Measurements from ENCODE around the gene ACY1.

The ACY1 gene

DNA sequence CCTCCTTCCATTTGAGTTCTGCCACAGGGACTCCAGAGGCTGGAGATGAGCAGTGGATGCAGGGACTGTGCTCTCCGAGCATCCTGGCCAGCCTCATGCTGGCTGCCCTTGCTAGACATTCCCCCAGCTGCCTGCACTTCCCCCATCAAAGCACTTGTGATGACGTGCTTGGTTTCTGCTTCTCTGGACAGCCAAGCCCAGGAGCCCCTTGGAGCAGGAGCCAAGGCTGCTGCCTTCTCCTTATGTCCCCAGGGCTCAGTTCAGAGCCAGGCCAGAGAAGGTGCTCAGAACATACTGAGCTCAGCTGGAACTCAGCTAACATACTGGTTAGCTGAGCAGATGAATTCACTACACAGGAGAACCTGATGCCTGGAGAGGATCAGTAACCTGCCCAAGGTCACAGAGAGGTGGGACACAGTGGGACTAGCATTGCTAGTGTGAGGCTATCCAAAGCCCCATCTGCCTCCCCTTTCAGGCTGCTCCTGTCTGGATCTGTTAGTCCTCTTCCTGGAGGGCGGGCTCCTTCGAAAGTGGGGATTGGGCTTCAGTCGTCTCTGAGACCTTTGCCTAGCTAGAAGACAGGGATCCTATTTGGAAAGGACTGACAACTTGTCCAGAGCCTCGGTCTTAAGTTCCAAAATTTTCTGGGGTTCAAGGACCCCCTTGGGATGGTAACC lies 20.3 kb upstream of the ACY1 start:
- no peak for DNase-seq (ENCODE audit: low read depth in 2 of 3, low spot score in 2 of 3)

DNA sequence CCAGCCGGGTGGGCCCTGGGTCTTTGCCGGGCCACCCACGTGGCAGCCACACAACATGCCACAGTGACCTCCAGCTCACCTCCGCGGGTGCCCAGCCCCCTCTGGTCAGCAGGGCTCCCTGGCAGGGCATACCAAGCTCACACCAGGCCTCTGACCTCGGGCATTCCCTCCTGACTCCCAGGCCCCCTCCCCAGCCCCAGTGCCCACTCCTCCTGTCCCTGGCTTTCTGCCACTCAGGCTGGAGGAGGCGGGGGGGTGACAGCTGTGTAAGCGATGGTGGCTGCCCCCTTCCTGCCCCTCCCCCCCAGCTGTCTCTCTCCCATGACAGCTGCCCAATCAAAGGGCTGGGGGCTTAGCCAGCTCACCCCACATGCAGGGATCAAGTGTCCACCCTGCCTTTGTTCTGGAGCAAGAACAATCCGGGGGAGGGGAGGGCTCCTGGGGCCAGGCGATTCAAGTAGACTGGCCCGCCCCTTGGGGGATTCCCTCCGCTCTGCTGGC lies 19.3 kb upstream of the ACY1 start:
- no peak for DNase-seq (ENCODE audit: low read depth in 2 of 3, low spot score in 2 of 3)

DNA sequence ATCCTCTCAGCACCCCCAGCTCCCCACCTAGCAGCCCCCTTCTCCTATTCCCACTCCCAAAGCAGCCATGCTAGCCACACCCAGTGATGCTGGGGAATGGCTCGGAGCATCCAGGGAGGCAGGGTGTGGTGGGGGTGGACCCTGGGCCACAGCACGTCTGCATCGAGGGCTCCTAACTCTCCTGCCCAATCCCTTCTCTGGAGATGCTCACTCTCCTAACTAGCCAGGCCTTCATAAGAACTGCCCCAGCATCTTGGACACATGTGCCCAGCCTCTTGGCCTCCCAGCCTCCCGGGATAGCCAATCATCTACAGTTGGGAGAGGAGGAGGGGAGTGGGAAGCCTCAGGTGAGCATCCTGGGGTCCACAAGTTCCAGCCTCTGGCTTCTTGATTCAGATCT lies 18.8 kb upstream of the ACY1 start:
- DNase-seq (ENCODE audit: low read depth in 2 of 3, low spot score in 2 of 3): no peak

DNA sequence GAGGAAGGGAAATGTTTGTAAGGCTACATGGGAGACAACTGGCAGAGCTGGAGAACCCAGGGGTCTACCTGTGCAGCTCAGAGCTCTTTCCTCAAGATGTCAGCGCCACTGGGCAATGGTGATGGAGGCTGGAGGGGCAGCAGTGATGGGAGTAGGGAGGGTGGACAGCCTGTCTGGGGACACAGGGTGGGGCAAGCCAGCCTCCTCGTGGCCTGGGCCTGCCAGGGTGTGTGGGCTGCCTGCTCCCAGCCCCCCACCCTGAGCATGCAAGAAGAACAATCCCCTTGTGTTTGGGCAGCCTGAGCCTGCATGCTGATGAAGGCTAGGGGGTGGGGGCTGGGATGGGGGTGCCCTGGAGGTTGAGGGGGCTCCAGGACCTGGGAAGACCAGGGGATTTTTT lies 17.3 kb upstream of the ACY1 start:
- DNase-seq (ENCODE audit: low read depth in 2 of 3, low spot score in 2 of 3): no peak

DNA sequence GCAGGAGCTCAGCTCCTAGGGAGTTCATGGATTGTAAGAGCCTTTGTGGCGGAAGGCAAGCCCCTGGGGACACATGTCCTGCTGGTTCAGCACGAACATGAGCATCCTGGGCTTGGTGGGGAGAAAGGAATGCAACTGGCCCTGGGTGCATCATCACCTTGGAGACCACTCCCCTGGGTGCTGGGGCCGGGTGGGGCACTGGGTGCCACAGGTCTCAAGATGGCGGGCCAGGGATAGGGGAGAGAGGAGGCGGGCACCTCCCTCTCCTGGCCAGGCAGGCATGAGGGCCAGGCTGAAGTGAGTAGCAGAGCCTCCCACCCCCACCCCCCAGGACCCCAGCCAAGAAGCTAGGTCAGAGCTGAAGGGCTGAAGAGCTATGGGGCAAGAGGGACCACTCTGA lies 16.8 kb upstream of the ACY1 start:
- no peak for DNase-seq (ENCODE audit: low read depth in 2 of 3, low spot score in 2 of 3)

DNA sequence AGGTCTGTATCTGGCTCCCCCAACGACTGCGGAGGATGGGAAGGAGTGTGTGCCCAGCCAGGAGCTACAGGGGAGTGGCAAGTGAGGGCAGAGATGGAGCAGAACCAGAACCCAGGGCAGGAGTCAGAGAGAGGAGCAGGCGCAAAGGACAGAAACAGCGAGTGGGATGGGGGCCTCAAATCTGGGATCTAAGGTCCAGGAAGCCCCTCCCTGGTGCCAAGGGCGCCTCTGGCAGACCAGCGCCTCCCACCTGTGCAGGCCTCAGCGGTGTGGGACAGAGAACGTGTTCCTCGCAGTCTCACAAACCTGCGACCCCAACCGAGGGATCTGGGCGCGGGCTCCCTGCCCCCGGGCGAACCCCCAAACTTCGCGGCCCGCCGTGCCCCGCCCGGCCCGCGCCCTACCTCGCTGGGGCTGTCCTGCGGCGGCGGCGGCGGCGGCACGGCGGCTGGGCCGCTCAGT lies 16.4 kb upstream of the ACY1 start:
- DNase-seq (ENCODE audit: low read depth in 2 of 3, low spot score in 2 of 3): no peak

DNA sequence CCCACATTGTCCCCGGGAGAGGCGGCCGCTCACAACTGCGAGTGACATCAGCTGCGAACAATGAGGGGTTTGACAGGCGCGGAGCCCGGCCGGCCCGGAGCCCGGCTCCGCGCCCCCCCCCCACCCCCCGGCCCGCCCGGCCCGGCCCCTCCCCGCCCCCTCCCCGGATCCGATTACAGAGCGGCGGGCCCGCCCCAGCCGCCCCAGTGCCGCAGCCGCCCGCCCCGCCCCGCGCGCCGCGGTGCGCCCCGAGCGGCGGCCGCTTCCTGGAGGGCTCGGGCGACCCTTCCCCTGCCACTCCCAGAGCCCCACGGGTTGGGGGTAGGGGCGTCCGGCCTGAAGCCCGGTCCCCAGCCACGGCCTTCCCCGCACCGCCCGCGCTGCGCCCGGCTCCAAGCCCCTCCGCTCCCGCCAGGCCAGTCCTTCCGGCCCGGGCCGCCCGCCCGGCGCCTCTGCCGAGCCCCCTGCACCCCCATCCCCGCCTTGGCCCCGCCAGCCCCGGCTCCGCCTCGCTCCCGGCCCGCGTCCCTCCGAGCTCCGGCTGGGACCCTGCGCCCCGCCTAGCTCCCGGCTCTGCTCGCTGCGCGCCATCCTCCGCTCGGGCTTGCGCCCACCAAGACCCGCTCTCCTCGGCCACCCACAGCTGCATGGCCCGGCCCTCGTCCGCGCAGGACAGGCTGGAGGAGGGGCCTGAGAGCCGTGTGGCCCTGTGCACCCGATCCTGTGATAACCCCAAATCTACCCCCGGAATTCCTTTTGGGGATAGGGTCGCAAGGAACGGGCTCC lies 15.8 kb upstream of the ACY1 start, which contains the start of gene PCBP4:
Gene PCBP4, minus strand, starts transcription at position 71 of the 786 bp plus-strand sequence. CDS start 6,214 bp downstream, outside the sequence.
- no peak for DNase-seq (ENCODE audit: low read depth in 2 of 3, low spot score in 2 of 3)

DNA sequence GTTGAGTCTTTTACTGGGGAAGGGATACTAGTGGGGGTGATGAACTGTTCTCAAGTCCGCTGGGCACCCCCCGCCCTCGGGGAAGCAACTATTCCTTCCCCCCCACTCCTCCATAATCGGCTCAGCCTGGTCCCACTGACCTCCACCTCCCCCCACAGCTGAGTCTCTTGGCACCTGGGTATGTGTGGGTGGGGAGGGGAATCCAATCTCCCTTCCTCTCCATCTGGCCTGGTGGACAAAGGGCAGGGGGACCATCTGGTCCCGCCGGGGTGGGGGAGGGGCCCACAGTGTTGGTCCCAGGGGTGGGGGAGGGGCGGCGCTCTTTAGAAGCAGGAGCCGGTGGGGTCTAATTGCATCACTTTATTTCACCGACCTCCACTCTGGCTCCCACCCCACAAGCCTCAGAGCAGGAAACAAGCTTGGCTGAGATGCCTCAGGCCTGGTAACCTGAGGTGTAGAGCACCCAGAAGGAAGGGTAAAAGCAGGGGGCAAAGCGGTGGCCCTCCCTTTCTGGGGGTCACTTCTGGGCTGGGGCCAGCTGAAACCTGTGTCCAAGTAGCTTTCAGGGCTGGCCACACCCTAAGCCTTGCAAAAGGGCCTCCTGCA lies 15.1 kb upstream of the ACY1 start:
- DNase-seq (ENCODE audit: low read depth in 2 of 3, low spot score in 2 of 3): no peak

DNA sequence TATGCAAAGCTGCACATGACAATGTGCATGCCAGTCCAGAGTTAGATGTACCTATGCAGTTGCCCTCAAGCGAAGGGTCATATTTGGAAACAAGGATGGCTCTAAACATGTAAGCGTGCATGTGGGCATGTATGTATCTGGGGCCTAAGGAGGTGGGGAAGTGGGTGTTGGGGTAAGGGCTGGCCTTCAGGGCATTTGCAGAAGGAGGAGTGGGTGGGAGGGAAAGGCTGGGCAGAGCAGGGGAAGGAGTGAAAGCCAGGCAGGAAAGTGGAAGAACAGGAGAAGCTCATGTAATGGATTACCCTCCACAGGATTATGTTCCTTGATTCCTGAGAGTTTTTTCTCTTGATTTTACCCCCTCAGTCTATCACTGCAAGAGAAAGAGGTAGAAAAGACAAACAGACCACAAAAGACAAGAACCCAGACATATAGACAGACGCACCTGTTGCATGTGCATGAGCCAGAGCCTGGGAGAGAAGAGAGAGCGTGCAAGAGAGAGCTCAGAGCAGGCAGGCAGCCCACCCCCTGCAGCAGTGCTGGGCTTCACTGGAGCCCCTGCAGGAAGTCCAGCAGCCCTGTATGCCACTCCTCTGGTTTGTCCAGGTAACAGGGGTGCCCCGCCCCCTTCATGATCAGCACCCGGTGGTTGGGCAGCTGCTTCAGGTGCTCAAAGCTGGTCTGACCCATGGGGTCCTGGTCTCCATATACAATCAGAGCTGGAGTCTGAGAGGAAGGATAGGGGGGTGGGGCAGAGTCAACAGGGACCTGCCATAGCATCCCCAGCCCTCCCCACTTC lies 14.3 kb upstream of the ACY1 start:
- DNase-seq (ENCODE audit: low read depth in 2 of 3, low spot score in 2 of 3): no peak

DNA sequence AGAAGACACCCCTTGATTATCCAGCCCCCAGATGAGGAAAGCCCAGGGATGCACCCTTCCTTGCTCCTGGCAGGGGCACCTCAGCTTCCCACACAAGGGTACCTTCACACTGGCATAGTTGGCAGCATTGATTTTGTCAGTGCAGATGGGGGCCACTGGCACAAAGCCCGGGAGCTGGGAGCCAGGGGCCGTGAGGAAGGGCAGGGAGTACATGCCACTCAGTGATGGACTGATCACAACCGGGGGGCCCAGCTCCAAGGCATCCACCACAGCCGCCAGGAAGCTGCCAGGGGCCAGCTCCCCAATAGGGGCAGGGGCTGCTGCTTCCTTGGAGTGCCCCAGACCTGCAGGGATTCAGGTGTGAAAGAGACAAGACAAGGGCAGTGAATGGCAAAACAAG lies 13.5 kb upstream of the ACY1 start:
- no peak for DNase-seq (ENCODE audit: low read depth in 2 of 3, low spot score in 2 of 3)

DNA sequence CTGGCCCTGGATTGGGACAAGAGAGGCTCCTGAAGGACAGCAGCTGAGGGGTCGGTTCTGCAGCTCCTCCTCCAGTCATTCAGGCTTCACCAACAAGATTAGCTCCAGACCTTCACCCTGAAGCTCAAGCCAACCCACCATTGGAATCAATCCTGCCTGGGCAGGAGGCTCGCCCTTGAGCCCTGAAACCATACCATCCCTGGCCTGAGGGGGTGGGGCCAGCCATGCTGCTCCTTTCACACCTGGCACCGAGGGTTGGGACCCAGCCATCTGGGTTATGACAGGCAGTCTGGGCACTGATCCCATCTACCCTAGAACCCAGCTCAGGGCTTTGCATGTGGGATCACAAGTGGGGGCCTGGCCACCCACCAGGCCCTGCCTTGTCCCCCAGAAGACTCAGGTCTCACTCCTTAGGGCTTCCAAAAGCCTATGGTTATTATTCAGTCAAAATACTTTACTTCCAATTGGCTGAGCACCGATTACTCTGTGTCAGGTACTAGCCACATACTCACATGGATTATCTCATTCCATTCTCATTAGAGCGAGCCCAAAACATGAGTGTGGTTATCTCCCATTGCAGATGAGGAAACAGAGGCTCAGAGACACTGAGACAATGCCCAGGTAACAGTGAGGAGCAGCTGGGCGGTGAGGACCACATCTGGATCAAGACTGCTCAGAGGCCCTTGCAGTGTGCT lies 12.6 kb upstream of the ACY1 start:
- no peak for DNase-seq (ENCODE audit: low read depth in 2 of 3, low spot score in 2 of 3)

DNA sequence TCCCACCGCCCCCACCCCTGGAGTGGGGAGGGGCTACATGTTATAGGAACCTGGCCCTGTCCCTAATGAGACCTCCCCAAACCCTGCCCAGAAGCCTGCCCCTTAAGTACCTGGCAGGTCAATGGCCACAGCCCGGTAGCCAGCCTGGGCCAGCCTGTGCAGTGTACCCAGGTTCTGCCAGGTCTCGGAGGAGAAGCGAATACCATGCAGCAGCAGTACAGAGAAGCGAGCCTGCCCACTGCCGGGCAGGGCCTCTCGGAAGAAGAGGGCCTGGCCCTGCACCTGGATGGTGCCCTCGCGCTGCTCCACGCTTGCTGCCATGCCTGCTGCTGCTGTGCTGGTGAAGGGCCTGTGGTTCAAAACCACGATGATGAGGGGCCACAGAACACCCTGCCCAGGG lies 12.0 kb upstream of the ACY1 start:
- DNase-seq (ENCODE audit: low read depth in 2 of 3, low spot score in 2 of 3): no peak

DNA sequence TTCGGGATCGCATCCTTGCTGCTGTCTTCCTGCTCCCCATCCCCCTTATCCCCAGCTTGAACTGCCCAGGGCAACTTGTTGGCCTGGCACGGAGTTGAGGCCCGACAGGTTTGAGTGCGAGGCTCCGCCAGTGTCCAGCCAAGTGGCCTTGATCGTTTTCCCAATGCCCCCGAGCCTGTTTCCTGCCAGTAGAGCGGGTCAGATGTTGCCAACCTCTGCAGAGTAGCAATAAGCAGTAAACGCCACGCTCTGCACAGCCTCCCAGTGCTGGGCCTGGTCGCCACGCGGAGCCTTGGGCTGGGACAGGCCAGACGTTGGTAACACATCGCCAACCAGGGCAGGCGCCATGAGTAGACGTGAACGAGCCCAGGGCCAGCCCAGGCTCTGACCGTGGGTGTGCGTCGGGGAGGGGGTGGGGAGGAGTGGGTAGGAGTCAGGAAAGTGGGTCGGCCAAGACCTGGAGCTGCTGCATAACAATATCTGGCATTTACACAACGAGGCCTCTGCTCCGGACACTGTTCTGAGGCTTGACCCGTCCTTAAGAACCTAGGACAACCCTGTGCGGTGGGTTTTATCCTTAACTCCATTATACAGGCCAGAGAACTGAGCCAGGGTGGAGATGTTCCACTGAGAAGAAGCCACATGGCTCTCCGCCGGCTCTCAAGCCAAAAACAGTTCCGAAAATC lies 8.9 kb upstream of the ACY1 start:
- DNase-seq (ENCODE audit: low read depth in 2 of 3, low spot score in 2 of 3): no peak

DNA sequence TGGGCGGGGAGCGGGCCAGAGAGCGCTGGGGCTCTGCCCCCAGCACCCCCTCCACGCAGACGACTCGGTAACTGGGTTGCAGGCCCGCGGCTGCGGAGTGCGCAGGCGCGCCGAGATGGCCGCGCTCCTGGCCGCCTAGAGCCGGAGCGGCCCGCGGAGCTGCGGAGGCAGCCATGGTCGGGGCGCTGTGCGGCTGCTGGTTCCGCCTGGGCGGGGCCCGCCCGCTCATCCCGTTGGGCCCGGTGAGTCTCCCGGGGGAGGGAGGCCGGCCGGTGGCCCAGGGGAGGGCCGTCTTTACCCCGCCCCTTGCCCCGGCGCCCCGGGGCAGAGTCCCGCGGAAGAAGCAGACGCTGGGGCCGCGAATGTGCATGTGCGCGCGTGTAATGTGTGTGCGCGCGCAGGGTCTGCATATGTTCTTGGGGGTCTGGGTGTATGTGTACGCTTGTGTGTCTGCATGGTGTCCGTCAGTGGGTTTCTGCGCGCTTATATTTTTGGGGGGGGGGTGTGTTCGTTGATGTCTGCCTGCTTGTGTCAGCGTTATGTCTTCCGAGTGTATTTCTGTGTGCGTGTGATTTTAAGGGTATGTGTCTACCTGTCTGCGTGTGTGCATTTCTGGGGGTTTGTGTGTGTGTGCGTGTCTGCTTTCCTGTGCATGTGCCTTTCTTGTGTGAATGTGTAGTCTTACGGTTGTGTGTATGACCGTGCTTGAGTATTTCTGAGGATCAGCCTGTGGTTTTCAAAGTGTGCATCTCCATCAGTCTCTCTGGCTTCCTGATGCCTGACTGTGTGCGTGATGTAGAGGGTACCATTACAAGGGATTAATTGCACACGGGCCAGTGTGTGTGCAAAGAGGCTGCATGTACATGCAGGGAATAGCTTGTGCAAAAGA lies 8.1 kb upstream of the ACY1 start, which contains the start of gene ABHD14A:
Gene ABHD14A, plus strand, starts transcription at position 102 of the 889 bp plus-strand sequence. Its CDS starts 72 bp downstream, at position 174.
- DNase-seq (ENCODE audit: low read depth in 2 of 3, low spot score in 2 of 3): peak in 2 of 3 experiments; percentile 47 to 60

DNA sequence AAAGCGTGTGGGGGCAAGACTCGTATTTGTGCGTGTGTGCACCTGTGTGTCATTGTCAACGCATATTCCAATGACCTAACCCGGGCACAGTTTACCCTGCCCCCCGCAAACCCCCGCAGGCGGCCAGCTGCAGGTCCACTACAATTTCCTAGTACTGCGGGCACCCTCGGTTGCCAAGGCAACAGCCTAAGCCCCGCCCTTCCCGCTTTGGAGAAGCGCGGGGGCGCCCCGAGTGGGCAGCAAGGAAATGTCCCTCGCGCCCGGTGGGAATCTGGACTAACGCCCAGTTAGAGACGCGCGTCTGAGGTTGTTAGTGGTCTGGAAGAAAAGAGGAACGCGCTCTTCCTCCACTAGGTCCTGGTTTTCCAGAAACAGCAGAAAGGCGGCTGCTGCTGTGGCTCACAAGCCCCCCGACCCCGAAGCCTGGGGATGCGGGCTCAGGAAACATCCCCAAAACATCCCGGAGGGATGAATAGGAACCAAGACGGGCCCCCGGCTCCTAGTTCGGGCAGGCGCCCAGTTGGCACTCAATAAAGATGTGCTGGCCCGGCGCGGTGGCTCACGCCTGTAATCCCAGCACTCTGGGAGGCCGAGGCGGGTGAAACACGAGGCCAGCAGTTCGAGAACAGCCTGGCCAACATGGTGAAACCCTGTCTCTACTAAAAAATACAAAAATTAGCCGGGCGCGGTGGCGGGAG lies 7.3 kb upstream of the ACY1 start:
- no peak for DNase-seq (ENCODE audit: low read depth in 2 of 3, low spot score in 2 of 3)

DNA sequence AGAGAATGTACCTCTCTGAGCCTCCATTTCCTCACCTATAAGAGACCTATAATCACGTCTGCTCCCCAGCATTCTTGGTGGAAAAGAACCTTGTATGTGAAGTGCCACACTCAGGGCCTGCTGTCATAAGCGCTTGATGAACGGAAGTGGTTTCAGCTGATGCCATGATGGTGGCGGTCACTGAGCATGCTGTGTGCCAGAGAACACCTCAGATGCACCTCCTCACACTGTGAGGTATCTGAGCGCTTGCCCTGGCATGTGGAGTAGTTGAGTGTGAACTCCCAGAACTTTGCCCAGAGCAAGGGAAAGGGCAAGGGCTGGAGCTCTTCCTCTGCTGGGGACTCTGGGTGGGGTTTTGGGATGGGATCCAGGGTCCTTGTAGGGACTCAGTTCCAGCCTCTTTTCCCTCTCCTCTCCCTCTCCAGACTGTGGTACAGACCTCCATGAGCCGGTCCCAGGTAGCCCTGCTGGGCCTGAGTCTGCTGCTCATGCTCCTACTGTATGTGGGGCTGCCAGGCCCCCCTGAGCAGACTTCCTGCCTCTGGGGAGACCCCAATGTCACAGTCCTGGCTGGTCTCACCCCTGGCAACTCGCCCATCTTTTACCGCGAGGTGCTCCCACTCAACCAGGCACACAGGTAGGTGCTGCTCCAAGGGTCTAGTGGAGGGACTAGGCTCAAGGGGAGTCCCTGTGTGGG lies 5.7 kb upstream of the ACY1 start:
- no peak for DNase-seq (ENCODE audit: low read depth in 2 of 3, low spot score in 2 of 3)

DNA sequence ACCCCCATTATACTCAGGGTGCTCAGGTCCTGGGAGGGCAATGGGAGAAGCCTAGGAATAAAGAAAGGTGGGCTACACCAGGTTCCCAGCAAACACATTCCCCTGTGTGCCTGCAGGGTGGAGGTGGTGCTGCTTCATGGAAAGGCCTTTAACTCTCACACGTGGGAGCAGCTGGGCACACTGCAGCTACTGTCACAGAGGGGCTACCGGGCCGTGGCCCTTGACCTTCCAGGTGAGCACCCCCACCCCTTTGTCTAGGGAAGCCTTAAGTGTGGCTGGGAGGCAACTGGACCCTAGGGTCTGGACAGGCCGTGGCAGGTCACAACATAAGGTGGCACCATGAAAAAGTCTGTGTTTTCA lies 5.2 kb upstream of the ACY1 start:
- no peak for DNase-seq (ENCODE audit: low read depth in 2 of 3, low spot score in 2 of 3)

DNA sequence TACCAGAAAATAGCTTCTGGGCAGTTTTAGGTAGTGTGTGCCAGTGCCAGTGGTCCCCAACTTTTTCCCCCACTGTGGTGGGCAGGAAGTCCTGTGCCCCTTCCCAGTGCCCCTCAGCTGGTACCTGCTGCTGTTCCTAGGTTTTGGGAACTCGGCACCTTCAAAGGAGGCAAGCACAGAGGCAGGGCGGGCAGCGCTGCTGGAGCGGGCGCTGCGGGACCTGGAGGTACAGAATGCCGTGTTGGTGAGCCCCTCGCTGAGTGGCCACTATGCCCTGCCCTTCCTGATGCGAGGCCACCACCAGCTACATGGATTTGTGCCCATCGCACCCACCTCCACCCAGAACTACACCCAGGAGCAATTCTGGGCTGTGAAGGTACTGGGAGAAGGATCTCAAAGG lies 3.1 kb upstream of the ACY1 start:
- DNase-seq (ENCODE audit: low read depth in 2 of 3, low spot score in 2 of 3): no peak

Measured in activated CD8-positive, alpha-beta memory T cell treated with anti-CD3 and anti-CD28 coated beads for 48 hours (primary cell).